ENCODE measurements around the gene TMEM51. TPM values are rescaled to one million over a fixed set of nuclear protein-coding genes. Genes with fewer than 3 reads are reported as not detected.

The TMEM51 gene
- total RNA-seq, 1 experiment from 2014 or later: 1.7 TPM

- H3K9me3 ChIP-seq (ENCODE audit: low read depth, low read length, poor library complexity, severe bottlenecking): no peaks in the 10 kb centered on the region
- CTCF ChIA-PET: no interaction called here
- intact Hi-C loops (cut with micrococcal nuclease; ENCODE audit: unreplicated experiment): no loop called here
- H3K36me3 ChIP-seq (ENCODE audit: insufficient read depth, low read length, poor library complexity, severe bottlenecking): no peaks in the 10 kb centered on the region
- POLR2A ChIA-PET (ENCODE audit: low non-redundant PET): no interaction called here
- BruUV-seq (replicated peaks): no TSS peak
- H3K4me3 ChIP-seq (ENCODE audit: low read depth, low read length, poor library complexity, severe bottlenecking): no peak overlapping the region
- H3K27me3 ChIP-seq (replicated peaks; ENCODE audit: insufficient read depth, low read depth, low read length, poor library complexity): no peaks in the 10 kb centered on the region
- TF ChIP-seq CTCF (conservative IDR thresholded peaks at IDR 0.05; ENCODE audit: low read depth, low read length) (no peak), EZH2 (IDR thresholded peaks at IDR 0.05; ENCODE audit: borderline replicate concordance, low read depth, low read length, poor library complexity, severe bottlenecking) (no peak)
- no peaks in the 10 kb centered on the region for H3K4me1 ChIP-seq (ENCODE audit: insufficient read depth, low read length, poor library complexity, severe bottlenecking)
- no peak overlapping the region for H3K27ac ChIP-seq (ENCODE audit: low read depth, low read length, poor library complexity, severe bottlenecking)
- DNase-seq (ENCODE audit: low spot score): no peak
These were observed 7.3 kb upstream of the TMEM51 start for GRCh38 chr1:15146142-15146680.

- H3K4me1 ChIP-seq (ENCODE audit: insufficient read depth, low read length, poor library complexity, severe bottlenecking): no peaks in the 10 kb centered on the region
These were observed 6.6 kb upstream of the TMEM51 start for GRCh38 chr1:15146971-15147376.

GRCh38 chr1:15148004-15148403 lies 5.5 kb upstream of the TMEM51 start:
- Histone ChIP-seq H3K4me3 (ENCODE audit: low read depth, low read length, poor library complexity, severe bottlenecking) (no peak overlapping the region), H3K27me3 (replicated peaks; ENCODE audit: insufficient read depth, low read depth, low read length, poor library complexity) (no peaks in the 10 kb centered on the region), H3K36me3 (ENCODE audit: insufficient read depth, low read length, poor library complexity, severe bottlenecking) (no peaks in the 10 kb centered on the region), H3K27ac (ENCODE audit: low read depth, low read length, poor library complexity, severe bottlenecking) (no peak overlapping the region), H3K9me3 (ENCODE audit: low read depth, low read length, poor library complexity, severe bottlenecking) (no peaks in the 10 kb centered on the region), H3K4me1 (ENCODE audit: insufficient read depth, low read length, poor library complexity, severe bottlenecking) (no peaks in the 10 kb centered on the region)
- CTCF ChIA-PET: no interaction called here
- intact Hi-C loops (cut with micrococcal nuclease; ENCODE audit: unreplicated experiment): no loop called here
- no peak for DNase-seq (ENCODE audit: low spot score)
- POLR2A ChIA-PET (ENCODE audit: low non-redundant PET): no interaction called here
- TF ChIP-seq CTCF (conservative IDR thresholded peaks at IDR 0.05; ENCODE audit: low read depth, low read length) (no peak), EZH2 (IDR thresholded peaks at IDR 0.05; ENCODE audit: borderline replicate concordance, low read depth, low read length, poor library complexity, severe bottlenecking) (no peak)
- no TSS peak for BruUV-seq (replicated peaks)

More at GRCh38 chr1:15146971-15147376, 6.6 kb upstream of the TMEM51 start:
- TF ChIP-seq CTCF (conservative IDR thresholded peaks at IDR 0.05; ENCODE audit: low read depth, low read length) (no peak), EZH2 (IDR thresholded peaks at IDR 0.05; ENCODE audit: borderline replicate concordance, low read depth, low read length, poor library complexity, severe bottlenecking) (no peak)
- DNase-seq (ENCODE audit: low spot score): no peak
- intact Hi-C loops (cut with micrococcal nuclease; ENCODE audit: unreplicated experiment): no loop called here
- Histone ChIP-seq H3K9me3 (ENCODE audit: low read depth, low read length, poor library complexity, severe bottlenecking) (no peaks in the 10 kb centered on the region), H3K4me3 (ENCODE audit: low read depth, low read length, poor library complexity, severe bottlenecking) (no peak overlapping the region), H3K27ac (ENCODE audit: low read depth, low read length, poor library complexity, severe bottlenecking) (no peak overlapping the region), H3K36me3 (ENCODE audit: insufficient read depth, low read length, poor library complexity, severe bottlenecking) (no peaks in the 10 kb centered on the region), H3K27me3 (replicated peaks; ENCODE audit: insufficient read depth, low read depth, low read length, poor library complexity) (no peaks in the 10 kb centered on the region)
- BruUV-seq (replicated peaks): no TSS peak
- CTCF ChIA-PET: no interaction called here
- POLR2A ChIA-PET (ENCODE audit: low non-redundant PET): no interaction called here
